Measurements from ENCODE around the gene LSS.

- TF ChIP-seq CTCF (IDR thresholded peaks at IDR 0.05; ENCODE audit: low read depth, low read length), result no peak
- no peak for TF ChIP-seq POLR2A (IDR thresholded peaks at IDR 0.05; ENCODE audit: extremely low read depth, insufficient read length)
- no peak for TF ChIP-seq MYC (IDR thresholded peaks at IDR 0.05; ENCODE audit: low read depth, low read length)
- no peak for TF ChIP-seq MAX (IDR thresholded peaks at IDR 0.05; ENCODE audit: low read depth, low read length)
Observed at GRCh38 chr21:46246345-46246744, 17.8 kb upstream of the LSS start.

Data from NB4 (cell line).